GM23338 (cell line): ENCODE results near the gene GRN.

Experiments
- EZH2 ChIP-seq: fragments of 200-600 bp; sonication (generic); IDR thresholded peaks from one replicate; pipeline ENCODE4 v1.8.0; 2017; ENCODE audit warnings: antibody characterized with exemption, mild to moderate bottlenecking, low read depth; ENCODE audit not compliant: unreplicated experiment
- POLR2AphosphoS5 ChIP-seq: IDR thresholded peaks from 2 replicates; pipeline ENCODE4 v1.6.1; 2016; ENCODE audit warnings: antibody characterized with exemption, low read depth
- TF ChIP-seq, protein P1 (sequence below), 2 experiments: fragments of 200-600 bp in 1 of 2; sonication (generic) in 1 of 2; conservative IDR thresholded peaks; 2 replicates each; pipeline versions ENCODE4 v1.5.1 to v1.6.1; 2016 to 2017; ENCODE audit warnings: antibody characterized with exemption in 2 of 2, low read depth in 2 of 2, mild to moderate bottlenecking in 2 of 2, moderate library complexity in 1 of 2

GRCh38 chr17:44379887-44380286 lies 34.8 kb downstream of the GRN start:
- TF ChIP-seq POLR2AphosphoS5 (no peak), EZH2 (no peak)
- TF ChIP-seq, protein P1, sequence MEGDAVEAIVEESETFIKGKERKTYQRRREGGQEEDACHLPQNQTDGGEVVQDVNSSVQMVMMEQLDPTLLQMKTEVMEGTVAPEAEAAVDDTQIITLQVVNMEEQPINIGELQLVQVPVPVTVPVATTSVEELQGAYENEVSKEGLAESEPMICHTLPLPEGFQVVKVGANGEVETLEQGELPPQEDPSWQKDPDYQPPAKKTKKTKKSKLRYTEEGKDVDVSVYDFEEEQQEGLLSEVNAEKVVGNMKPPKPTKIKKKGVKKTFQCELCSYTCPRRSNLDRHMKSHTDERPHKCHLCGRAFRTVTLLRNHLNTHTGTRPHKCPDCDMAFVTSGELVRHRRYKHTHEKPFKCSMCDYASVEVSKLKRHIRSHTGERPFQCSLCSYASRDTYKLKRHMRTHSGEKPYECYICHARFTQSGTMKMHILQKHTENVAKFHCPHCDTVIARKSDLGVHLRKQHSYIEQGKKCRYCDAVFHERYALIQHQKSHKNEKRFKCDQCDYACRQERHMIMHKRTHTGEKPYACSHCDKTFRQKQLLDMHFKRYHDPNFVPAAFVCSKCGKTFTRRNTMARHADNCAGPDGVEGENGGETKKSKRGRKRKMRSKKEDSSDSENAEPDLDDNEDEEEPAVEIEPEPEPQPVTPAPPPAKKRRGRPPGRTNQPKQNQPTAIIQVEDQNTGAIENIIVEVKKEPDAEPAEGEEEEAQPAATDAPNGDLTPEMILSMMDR (conservative IDR thresholded peaks at IDR 0.05; ENCODE audit: low read depth in 2 of 2), result no peak
